Hepatocyte (in vitro differentiated cells): ENCODE measurements around the gene ZNF423. TPM values are rescaled to one million over a fixed set of nuclear protein-coding genes. Genes with fewer than 3 reads are reported as not detected.
"Not testable (repeated sequence)": the region's sequence is repeated elsewhere in the genome, so short reads cannot be mapped to it uniquely, and the experiment has no call there.

ENCODE experiments used
- DNase-seq: peaks from one replicate; pipeline ENCODE4 v3.0.0-alpha.2; 2016; ENCODE audit warnings: low spot score
- H2AFZ ChIP-seq: fragments of 200-600 bp; sonication (generic); 2 replicates; pipeline ENCODE4 v1.6.0; 2016; ENCODE audit warnings: antibody characterized with exemption, mild to moderate bottlenecking
- H3K27ac ChIP-seq: fragments of 200-600 bp; sonication (generic); 2 replicates; pipeline ENCODE4 v1.5.1; 2016; ENCODE audit warnings: mild to moderate bottlenecking
- H3K27me3 ChIP-seq: fragments of 200-600 bp; sonication (generic); 2 replicates; pipeline ENCODE4 v1.6.1; 2016
- H3K36me3 ChIP-seq: fragments of 200-600 bp; sonication (generic); replicated peaks from 2 replicates; pipeline ENCODE4 v1.5.1; 2016; ENCODE audit warnings: low read depth; ENCODE audit not compliant: insufficient read depth
- H3K4me1 ChIP-seq: fragments of 200-600 bp; sonication (generic); 2 replicates; pipeline ENCODE4 v1.5.1; 2016; ENCODE audit warnings: mild to moderate bottlenecking, moderate library complexity; ENCODE audit not compliant: insufficient read depth
- H3K4me2 ChIP-seq: fragments of 200-600 bp; sonication (generic); 2 replicates; pipeline ENCODE4 v1.6.0; 2016
- H3K4me3 ChIP-seq: fragments of 200-600 bp; sonication (generic); 2 replicates; pipeline ENCODE4 v1.5.1; 2016; ENCODE audit warnings: mild to moderate bottlenecking
- H3K79me2 ChIP-seq: fragments of 200-600 bp; sonication (generic); 2 replicates; pipeline ENCODE4 v1.6.0; 2017; ENCODE audit warnings: mild to moderate bottlenecking
- H3K9me2 ChIP-seq: fragments of 200-600 bp; sonication (generic); replicated peaks from 2 replicates; pipeline ENCODE4 v1.6.0; 2017; ENCODE audit warnings: mild to moderate bottlenecking; ENCODE audit not compliant: insufficient read depth
- H3K9me3 ChIP-seq: fragments of 200-600 bp; sonication (generic); 2 replicates; pipeline ENCODE4 v1.5.1; 2016; ENCODE audit warnings: low read depth, mild to moderate bottlenecking
- H4K20me1 ChIP-seq: fragments of 200-600 bp; sonication (generic); 2 replicates; pipeline ENCODE4 v1.6.0; 2016; ENCODE audit warnings: mild to moderate bottlenecking; ENCODE audit not compliant: insufficient read depth, poor library complexity, severe bottlenecking
- EZH2 ChIP-seq: fragments of 200-600 bp; sonication (generic); IDR thresholded peaks from 2 replicates; pipeline ENCODE4 v1.6.1; 2016; ENCODE audit warnings: antibody characterized with exemption, mild to moderate bottlenecking, borderline replicate concordance
- EZH2phosphoT487 ChIP-seq: fragments of 200-600 bp; sonication (generic); IDR thresholded peaks from one replicate; pipeline ENCODE4 v1.6.1; 2018; ENCODE audit warnings: antibody characterized with exemption, mild to moderate bottlenecking, low read depth, moderate library complexity; ENCODE audit not compliant: unreplicated experiment, severe bottlenecking
- WGBS: methylation state at CpG from one replicate; pipeline ENCODE4 v1.1.6; 2016; ENCODE audit warnings: low lambda C conversion rate; ENCODE audit errors: missing lambda C conversion rate; 5-methylcytosine and 5-hydroxymethylcytosine counted together
- polyA plus RNA-seq: library from polyadenylated mRNA; unstranded; fragments of >200 nt; fragmentation: Nextera tagmentation; extraction: Ambion mirVana; gene quantifications from 2 replicates; pipeline ENCODE4 v1.2.1, GENCODE V29; 2016
- total RNA-seq: library from RNA; depleted of rRNA; stranded (reverse); fragments of >200 nt; gene quantifications from 2 replicates; pipeline ENCODE4 v1.2.3, GENCODE V29; 2014
- TF ChIP-seq, protein P1 (sequence below): fragments of 200-600 bp; sonication (generic); IDR thresholded peaks from 2 replicates; pipeline ENCODE4 v1.5.1; 2016; ENCODE audit warnings: antibody characterized with exemption, mild to moderate bottlenecking; ENCODE audit not compliant: poor library complexity

The ZNF423 gene
- total and polyA plus RNA-seq, 2 experiments from 2014 or later, result 9.6 to 11.8 TPM

DNA sequence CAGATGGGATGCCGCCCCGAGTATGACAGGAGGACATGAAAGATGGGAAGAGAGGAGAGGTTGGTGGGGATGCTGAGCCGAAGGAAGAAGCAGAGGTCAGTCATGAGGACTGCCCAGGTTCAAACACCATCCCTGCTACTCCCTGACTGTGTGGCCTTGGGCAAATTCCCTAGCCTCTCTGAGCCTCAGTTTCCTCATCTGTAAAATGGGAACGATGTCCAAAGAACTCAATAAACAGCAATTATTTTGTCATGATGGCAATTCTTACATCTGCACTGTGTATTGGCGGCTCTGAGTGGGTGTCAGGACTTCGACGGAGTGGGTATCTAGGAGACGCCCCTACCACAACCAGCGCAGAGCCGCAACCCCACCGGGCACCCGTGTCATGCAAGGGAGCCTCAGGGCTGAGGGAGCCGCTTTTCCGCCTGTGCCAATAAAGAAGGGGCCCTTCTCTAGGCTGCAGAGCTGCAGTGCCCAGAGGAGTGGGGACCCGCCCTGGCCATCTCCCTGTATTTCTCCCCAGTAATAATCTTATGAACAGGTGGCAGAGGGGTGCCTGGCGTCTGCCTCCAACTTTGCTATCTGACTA is 173.2 kb downstream of the ZNF423 start:
- H3K36me3 ChIP-seq, result no peaks in the 10 kb centered on the region
- H3K27ac ChIP-seq, result no peak overlapping the region
- no peaks in the 10 kb centered on the region for H3K27me3 ChIP-seq
- WGBS, result 96% methylated on average over 16 of the region's 16 CpGs
- no peaks in the 10 kb centered on the region for H3K79me2 ChIP-seq
- no peaks in the 10 kb centered on the region for H4K20me1 ChIP-seq
- H3K9me3 ChIP-seq, result no peaks in the 10 kb centered on the region
- H3K4me1 ChIP-seq, result no peaks in the 10 kb centered on the region
- H3K9me2 ChIP-seq, result no peaks in the 10 kb centered on the region
- H3K4me2 ChIP-seq, result no peak overlapping the region
- H3K4me3 ChIP-seq, result no peak overlapping the region
- TF ChIP-seq EZH2 (no peak), EZH2phosphoT487 (no peak)
- TF ChIP-seq, protein P1, sequence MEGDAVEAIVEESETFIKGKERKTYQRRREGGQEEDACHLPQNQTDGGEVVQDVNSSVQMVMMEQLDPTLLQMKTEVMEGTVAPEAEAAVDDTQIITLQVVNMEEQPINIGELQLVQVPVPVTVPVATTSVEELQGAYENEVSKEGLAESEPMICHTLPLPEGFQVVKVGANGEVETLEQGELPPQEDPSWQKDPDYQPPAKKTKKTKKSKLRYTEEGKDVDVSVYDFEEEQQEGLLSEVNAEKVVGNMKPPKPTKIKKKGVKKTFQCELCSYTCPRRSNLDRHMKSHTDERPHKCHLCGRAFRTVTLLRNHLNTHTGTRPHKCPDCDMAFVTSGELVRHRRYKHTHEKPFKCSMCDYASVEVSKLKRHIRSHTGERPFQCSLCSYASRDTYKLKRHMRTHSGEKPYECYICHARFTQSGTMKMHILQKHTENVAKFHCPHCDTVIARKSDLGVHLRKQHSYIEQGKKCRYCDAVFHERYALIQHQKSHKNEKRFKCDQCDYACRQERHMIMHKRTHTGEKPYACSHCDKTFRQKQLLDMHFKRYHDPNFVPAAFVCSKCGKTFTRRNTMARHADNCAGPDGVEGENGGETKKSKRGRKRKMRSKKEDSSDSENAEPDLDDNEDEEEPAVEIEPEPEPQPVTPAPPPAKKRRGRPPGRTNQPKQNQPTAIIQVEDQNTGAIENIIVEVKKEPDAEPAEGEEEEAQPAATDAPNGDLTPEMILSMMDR, result no peak
- no peak for DNase-seq
- no peak overlapping the region for H2AFZ ChIP-seq

DNA sequence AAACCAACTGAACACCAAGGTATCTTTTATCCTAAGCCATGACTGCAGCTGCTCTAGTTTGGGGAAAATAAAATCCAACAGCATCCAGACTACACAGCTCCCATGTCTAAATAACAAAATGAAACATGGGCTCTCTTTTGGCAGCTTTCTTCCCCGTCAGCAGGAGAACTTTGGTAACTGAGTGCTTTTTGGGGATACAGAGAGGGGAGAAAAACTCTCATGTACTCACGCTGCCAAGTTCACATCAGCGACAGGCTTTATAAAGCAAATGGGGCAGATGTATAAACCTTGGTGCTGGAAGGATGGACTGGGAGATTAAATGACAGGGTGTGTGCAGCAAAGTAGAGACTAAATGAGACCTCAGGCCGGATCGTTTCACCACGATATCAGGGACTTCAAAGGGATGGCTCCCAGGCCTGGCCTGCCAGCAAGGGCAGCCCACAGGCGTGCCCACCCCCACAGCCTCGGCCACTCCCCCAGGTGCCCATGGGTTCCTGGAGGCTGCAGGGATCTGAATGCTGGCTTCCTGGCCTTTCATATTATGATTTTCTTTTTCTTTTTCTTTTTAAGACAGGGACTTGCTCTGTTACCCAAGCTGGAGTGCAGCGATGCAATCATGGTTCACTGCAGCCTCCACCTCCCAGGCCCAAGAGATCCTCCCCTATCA is 174.6 kb downstream of the ZNF423 start:
- Histone ChIP-seq H3K36me3 (no peaks in the 10 kb centered on the region), H3K4me2 (no peak overlapping the region), H3K9me3 (no peaks in the 10 kb centered on the region), H3K27me3 (no peaks in the 10 kb centered on the region), H3K9me2 (no peaks in the 10 kb centered on the region), H2AFZ (no peak overlapping the region), H3K4me3 (no peak overlapping the region), H3K79me2 (no peaks in the 10 kb centered on the region), H3K4me1 (no peaks in the 10 kb centered on the region), H3K27ac (peak overlapping the region; percentile 31), H4K20me1 (no peaks in the 10 kb centered on the region)
- DNase-seq, result no peak
- TF ChIP-seq EZH2phosphoT487 (no peak), EZH2 (no peak)
- TF ChIP-seq, protein P1, result no peak
- 63% methylated on average over 9 of the region's 9 CpGs for WGBS

DNA sequence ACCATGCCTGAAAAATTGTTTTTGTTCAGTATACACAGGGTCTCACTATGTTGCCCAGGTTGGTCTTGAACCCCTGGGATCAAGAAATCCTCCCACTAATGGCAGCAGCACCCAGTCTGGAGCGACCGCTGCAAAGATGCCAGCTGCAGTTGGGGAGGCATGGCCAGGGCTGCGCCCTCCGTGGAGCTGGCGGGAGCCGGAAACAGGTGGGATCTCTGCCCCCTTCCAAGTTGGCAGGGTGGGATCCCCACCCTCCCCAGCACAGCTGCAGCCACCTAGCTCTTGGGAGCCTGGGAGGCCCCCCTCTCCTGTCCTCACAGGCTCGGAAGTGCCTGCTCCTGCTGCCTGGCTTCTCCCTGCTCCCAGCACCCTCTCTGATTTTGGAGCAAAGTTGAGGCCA is 176.8 kb downstream of the ZNF423 start:
- Histone ChIP-seq H3K27me3 (no peaks in the 10 kb centered on the region), H3K36me3 (no peaks in the 10 kb centered on the region), H3K4me1 (no peaks in the 10 kb centered on the region), H3K27ac (no peak overlapping the region), H4K20me1 (no peaks in the 10 kb centered on the region), H3K9me2 (no peaks in the 10 kb centered on the region), H3K4me3 (no peak overlapping the region), H2AFZ (no peak overlapping the region), H3K4me2 (no peak overlapping the region), H3K9me3 (no peaks in the 10 kb centered on the region), H3K79me2 (no peaks in the 10 kb centered on the region)
- TF ChIP-seq, protein P1, result no peak
- TF ChIP-seq EZH2phosphoT487 (no peak), EZH2 (no peak)
- DNase-seq, result no peak
- WGBS, result 95% methylated on average over 7 of the region's 7 CpGs

DNA sequence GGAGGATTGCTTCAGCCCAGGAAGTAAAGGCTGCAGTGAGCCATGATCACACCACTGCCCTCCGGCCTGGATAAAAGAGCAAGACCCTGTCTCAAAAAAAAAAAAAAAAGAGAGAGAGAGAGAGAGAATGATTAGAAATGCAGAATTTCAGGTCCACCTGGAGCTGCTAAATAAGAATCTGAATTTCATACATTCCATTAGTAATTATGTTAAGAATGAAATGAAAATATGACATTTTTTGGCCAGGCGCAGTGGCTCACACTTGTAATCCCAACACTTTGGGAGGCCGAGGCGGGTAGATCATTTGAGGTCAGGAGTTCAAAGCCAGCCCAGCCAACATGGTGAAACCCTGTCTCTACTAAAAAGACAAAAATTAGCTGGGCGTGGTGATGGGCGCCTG is 178.3 kb downstream of the ZNF423 start:
- H3K36me3 ChIP-seq, H3K4me1 ChIP-seq, H4K20me1 ChIP-seq, H3K79me2 ChIP-seq, DNase-seq, H3K27me3 ChIP-seq, H3K9me3 ChIP-seq, H3K4me2 ChIP-seq, H3K4me3 ChIP-seq, H3K27ac ChIP-seq, H2AFZ ChIP-seq, H3K9me2 ChIP-seq: not testable (repeated sequence)
- 92% methylated on average over 6 of the region's 6 CpGs for WGBS
